Nucleus accumbens (tissue), 56 donors: ENCODE measurements around the gene UBE2C.
"Not testable (repeated sequence)": the region's sequence is repeated elsewhere in the genome, so short reads cannot be mapped to it uniquely, and the experiment has no call there.

Source experiments
- DNase-seq, 56 donors: peaks; one replicate each; lab custom pipeline; 2025; lab: John Stamatoyannopoulos, UW

UBE2C gene

GRCh38 chr20:45797510-45797909 lies 14.9 kb upstream of the UBE2C start:
- not testable (repeated sequence) for DNase-seq

- DNase-seq: not testable (repeated sequence)
Measured at GRCh38 chr20:45797955-45798354, 14.5 kb upstream of the UBE2C start.

- peak in 26 of 56 donors; percentile 2 to 52 (median 8) for DNase-seq
Measured at GRCh38 chr20:45798935-45799642, 13.4 kb upstream of the UBE2C start.

GRCh38 chr20:45801851-45802250 lies 10.6 kb upstream of the UBE2C start:
- DNase-seq: no peak

GRCh38 chr20:45810191-45810970 lies 2.1 kb upstream of the UBE2C start:
- no peak for DNase-seq

GRCh38 chr20:45813006-45813340 lies 529 bp downstream of the UBE2C start:
- no peak for DNase-seq

GRCh38 chr20:45813489-45813888 lies 1.0 kb downstream of the UBE2C start:
- DNase-seq: no peak

- no peak for DNase-seq
Measured at GRCh38 chr20:45814314-45814713, 1.9 kb downstream of the UBE2C start.

- DNase-seq: no peak
Measured at GRCh38 chr20:45816951-45817350, 4.5 kb downstream of the UBE2C start.

- DNase-seq: no peak
Measured at GRCh38 chr20:45817376-45818194, 5.1 kb downstream of the UBE2C start.

- no peak for DNase-seq
Measured at GRCh38 chr20:45818239-45818638, 5.8 kb downstream of the UBE2C start.

GRCh38 chr20:45819466-45819865 lies 7.0 kb downstream of the UBE2C start:
- no peak for DNase-seq

- DNase-seq: no peak
Measured at GRCh38 chr20:45821947-45822346, 9.5 kb downstream of the UBE2C start.

GRCh38 chr20:45822857-45823256 lies 10.4 kb downstream of the UBE2C start:
- DNase-seq: peak in 4 of 56 donors; percentile 6 to 21 (median 14)

- DNase-seq: peak in 3 of 56 donors; percentile 12 to 19 (median 17)
Measured at GRCh38 chr20:45823949-45824835, 11.7 kb downstream of the UBE2C start.

GRCh38 chr20:45826381-45827019 lies 14.1 kb downstream of the UBE2C start:
- DNase-seq: peak in 6 of 56 donors; percentile 12 to 32 (median 16)

GRCh38 chr20:45827030-45827652 lies 14.7 kb downstream of the UBE2C start, which contains the start of gene TNNC2:
Gene TNNC2 (minus strand): TSS chr20:45827312. CDS start chr20:45827248, 64 bp downstream.
- no peak for DNase-seq

GRCh38 chr20:45827712-45828111 lies 15.3 kb downstream of the UBE2C start:
- no peak for DNase-seq

- no peak for DNase-seq
Measured at GRCh38 chr20:45828589-45828988, 16.1 kb downstream of the UBE2C start.
